Fibroblast of lung (primary cell): Measurements from ENCODE around the gene ZSCAN20.

ENCODE experiments used
- CTCF ChIP-seq, 2 donors: IDR thresholded peaks in 1 of 2; conservative IDR thresholded peaks in 1 of 2; 1 replicate in 1 of 2; 2 replicates in 1 of 2; pipeline ENCODE4 v1.5.1; 2011 to 2012; ENCODE audit warnings: low read length in 2 of 2, control low read depth in 1 of 2, inconsistent platforms in 1 of 2, low read depth in 1 of 2, mild to moderate bottlenecking in 1 of 2
- EZH2 ChIP-seq: IDR thresholded peaks from 2 replicates; pipeline ENCODE4 v1.5.1; 2012; ENCODE audit warnings: low read length, control low read depth, mild to moderate bottlenecking; ENCODE audit errors: missing control alignments

DNA sequence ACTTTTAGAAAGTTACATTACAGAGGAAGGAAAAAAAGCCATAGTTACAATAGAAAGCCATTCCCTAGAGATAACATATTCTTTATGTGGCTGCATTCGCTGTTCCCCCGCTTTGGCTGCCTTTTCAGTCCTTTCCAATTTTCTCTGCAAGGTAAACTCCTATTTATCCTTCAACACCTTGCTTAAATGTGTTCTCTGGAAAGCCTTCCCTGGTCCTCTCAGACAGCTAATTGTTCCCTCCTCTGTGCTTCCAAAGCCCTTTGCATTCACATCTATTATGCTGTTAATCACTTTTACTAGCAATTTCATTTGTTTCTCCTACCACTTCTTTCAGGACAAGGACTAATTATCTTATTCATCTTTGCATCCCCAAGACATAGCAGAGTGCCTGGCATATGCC lies 43.1 kb upstream of the ZSCAN20 start:
- TF ChIP-seq EZH2 (no peak), CTCF (conservative IDR thresholded peaks at IDR 0.05 in 1 of 2, IDR thresholded peaks at IDR 0.05 in 1 of 2; ENCODE audit: low read depth in 1 of 2, low read length in 2 of 2) (no peak)
